IMR-90 (cell line): Measurements from ENCODE around the gene ACOT7.

ENCODE experiments used
- CHD1 ChIP-seq: IDR thresholded peaks from 2 replicates; pipeline ENCODE4 v1.6.1; 2012; ENCODE audit warnings: low read depth, low read length, improper control_type of control experiment
- FOS ChIP-seq: fragments of 150-350 bp; IDR thresholded peaks from 2 replicates; pipeline ENCODE4 v1.6.1; 2016; ENCODE audit warnings: low read depth, low read length
- POLR2A ChIP-seq: IDR thresholded peaks from 2 replicates; pipeline ENCODE4 v1.6.1; 2012; ENCODE audit warnings: mild to moderate bottlenecking, low read depth, low read length
- RFX5 ChIP-seq: IDR thresholded peaks from 2 replicates; pipeline ENCODE4 v1.8.0; 2012; ENCODE audit warnings: low read depth, mild to moderate bottlenecking, low read length, moderate library complexity
- SMC3 ChIP-seq: fragments of 150-350 bp; IDR thresholded peaks from 2 replicates; pipeline ENCODE4 v1.6.1; 2016; ENCODE audit warnings: low read depth, mild to moderate bottlenecking, antibody characterized with exemption, low read length, moderate library complexity
- TF ChIP-seq, protein P1 (sequence below): conservative IDR thresholded peaks from 2 replicates; pipeline ENCODE4 v1.5.1; 2012; ENCODE audit warnings: mild to moderate bottlenecking, low read depth, low read length, improper control_type of control experiment
- TF ChIP-seq, protein P2 (sequence below): fragments of 150-350 bp; IDR thresholded peaks from 2 replicates; pipeline ENCODE4 v1.6.1; 2017; ENCODE audit warnings: mild to moderate bottlenecking, antibody characterized with exemption, low read length, low read depth

DNA sequence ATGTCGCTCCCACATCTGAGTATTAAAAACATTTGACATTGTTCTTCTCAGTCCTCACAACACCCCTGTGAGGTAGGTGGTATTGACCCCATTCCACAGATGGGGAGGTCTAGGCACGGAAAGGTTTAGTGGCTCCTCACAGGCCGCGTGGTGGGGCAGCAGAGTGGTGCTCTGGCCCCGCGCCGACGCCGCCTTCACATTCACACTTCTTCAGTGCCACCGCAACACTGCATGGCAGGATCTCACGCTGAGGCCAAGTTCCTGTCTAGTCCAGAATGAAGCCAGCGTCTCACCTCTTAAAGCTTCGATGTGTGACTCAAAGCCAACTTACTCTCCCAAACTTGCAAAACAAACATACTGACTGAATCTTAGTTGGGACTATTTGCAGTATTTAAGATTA lies 169.9 kb downstream of the ACOT7 start:
- TF ChIP-seq, protein P1, sequence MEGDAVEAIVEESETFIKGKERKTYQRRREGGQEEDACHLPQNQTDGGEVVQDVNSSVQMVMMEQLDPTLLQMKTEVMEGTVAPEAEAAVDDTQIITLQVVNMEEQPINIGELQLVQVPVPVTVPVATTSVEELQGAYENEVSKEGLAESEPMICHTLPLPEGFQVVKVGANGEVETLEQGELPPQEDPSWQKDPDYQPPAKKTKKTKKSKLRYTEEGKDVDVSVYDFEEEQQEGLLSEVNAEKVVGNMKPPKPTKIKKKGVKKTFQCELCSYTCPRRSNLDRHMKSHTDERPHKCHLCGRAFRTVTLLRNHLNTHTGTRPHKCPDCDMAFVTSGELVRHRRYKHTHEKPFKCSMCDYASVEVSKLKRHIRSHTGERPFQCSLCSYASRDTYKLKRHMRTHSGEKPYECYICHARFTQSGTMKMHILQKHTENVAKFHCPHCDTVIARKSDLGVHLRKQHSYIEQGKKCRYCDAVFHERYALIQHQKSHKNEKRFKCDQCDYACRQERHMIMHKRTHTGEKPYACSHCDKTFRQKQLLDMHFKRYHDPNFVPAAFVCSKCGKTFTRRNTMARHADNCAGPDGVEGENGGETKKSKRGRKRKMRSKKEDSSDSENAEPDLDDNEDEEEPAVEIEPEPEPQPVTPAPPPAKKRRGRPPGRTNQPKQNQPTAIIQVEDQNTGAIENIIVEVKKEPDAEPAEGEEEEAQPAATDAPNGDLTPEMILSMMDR, result no peak
- TF ChIP-seq RFX5 (no peak), FOS (no peak), POLR2A (no peak), CHD1 (no peak), SMC3 (no peak)
- TF ChIP-seq, protein P2, sequence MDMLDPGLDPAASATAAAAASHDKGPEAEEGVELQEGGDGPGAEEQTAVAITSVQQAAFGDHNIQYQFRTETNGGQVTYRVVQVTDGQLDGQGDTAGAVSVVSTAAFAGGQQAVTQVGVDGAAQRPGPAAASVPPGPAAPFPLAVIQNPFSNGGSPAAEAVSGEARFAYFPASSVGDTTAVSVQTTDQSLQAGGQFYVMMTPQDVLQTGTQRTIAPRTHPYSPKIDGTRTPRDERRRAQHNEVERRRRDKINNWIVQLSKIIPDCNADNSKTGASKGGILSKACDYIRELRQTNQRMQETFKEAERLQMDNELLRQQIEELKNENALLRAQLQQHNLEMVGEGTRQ, result no peak
